C1 segment of cervical spinal cord (tissue), 14 donors: ENCODE data around the gene SPC24.

ENCODE experiments used
- DNase-seq, 14 donors: peaks; one replicate each; lab custom pipeline; 2025; lab: John Stamatoyannopoulos, UW

The SPC24 gene, protein sequence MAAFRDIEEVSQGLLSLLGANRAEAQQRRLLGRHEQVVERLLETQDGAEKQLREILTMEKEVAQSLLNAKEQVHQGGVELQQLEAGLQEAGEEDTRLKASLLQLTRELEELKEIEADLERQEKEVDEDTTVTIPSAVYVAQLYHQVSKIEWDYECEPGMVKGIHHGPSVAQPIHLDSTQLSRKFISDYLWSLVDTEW

DNA sequence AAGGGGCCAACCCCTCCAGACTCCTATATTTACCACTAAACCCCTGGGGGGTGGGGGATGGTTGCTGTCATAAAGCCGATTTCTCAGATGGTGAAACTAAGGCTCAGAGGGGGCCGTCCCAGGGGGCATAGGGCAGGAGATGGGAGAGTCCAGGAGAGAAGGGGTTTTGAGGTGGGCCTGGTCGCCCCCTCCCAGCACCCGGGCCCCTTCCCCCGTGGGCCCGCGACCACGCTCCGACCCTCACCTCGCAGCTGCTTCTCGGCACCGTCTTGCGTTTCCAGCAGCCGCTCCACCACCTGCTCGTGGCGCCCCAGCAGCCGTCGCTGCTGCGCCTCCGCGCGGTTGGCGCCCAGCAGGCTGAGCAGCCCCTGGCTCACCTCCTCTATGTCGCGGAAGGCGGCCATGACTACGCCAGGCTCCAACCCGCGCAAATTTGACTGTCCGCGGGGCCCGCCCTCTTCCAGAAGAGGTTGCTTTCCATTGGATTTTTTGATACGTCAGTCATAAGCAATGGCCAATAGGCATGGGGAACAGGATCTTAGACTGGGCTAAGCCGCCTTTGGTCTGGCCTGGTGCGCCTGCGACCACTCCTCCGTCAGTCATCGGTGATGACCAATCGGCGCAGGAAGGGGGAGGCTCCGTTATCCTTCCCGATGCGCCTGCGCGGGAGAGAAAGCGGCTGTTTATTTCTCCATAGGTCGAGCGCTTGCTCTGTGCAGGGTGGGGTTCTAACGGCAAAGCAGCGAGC lies at the start of gene SPC24:
Gene SPC24, minus strand, starts transcription at position 410 of the 748 bp plus-strand sequence. Its CDS starts 6 bp downstream, at position 404.
- DNase-seq = peak; percentile 55 to 98 (median 92)

- DNase-seq = no peak
These were observed 49.4 kb upstream of the SPC24 start for GRCh38 chr19:11204943-11205349.

DNA sequence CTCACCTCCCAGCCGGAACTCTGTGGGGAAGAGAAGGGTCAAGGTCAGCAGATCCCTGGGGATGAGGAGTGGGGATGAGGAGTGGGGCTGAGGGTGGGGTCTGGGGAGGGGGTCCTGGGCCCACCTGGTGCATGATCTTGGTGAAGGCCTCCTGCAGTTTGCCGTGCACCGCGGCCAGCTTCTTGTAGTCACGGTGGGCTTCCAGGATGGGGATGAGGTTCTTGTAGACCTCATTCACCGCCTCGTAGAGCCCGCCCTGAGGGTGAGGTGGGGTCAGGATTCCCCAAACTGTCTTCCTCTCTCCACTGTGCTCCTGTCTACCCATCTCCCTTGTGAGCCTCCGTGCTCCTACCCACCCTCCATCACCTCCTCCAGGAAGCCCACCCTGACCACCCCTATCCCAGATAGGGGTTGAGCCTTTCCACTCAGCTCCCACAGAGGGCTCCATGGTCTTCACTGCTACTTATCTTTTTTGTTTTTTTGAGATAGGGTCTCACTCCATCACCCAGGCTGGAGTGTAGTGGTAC lies 48.6 kb upstream of the SPC24 start:
- no peak for DNase-seq

DNA sequence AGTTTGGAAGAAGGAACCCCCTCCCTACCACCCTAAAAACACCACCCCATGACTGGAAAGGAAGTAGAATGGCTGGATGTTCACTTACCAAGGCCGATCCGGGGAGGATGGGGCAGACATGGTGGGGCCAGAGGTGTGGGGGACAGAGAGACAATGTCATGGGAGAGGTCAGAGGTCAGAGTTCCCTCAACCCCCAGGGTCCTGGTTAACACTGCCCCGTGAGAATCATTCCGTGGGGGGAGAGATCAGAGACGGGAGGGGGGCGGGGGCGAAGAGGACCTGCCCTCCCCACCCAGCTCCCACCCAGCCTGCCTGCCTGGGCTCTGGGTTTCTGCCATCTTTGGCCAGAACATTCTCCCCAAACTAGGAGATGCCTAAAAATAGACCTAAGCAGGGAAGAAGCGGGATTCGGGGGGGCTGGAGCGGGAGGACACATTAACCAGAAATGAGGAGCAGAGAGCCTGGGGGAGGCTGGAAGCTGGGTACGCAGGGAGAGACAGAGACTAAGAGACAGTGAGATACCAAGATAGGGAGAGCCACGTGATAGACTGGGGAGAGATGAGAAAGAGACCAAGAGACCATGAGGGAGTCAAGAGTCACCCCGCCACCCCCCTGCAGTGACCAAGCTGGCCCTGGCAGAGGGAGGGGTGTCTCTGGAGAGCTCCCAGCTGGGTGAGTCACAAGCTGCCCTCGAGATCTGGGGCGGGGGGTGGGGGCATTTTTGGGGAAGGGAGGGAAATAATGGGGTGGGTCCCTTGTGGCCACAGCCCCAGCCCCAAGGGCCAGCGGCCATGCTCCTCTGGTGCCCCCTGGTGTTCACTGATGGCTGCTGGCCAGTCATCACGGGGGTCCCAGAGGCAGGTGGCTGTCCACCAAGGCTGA lies 47.9 kb upstream of the SPC24 start:
- peak in 11 of 14 donors; percentile 16 to 84 (median 42) for DNase-seq

DNA sequence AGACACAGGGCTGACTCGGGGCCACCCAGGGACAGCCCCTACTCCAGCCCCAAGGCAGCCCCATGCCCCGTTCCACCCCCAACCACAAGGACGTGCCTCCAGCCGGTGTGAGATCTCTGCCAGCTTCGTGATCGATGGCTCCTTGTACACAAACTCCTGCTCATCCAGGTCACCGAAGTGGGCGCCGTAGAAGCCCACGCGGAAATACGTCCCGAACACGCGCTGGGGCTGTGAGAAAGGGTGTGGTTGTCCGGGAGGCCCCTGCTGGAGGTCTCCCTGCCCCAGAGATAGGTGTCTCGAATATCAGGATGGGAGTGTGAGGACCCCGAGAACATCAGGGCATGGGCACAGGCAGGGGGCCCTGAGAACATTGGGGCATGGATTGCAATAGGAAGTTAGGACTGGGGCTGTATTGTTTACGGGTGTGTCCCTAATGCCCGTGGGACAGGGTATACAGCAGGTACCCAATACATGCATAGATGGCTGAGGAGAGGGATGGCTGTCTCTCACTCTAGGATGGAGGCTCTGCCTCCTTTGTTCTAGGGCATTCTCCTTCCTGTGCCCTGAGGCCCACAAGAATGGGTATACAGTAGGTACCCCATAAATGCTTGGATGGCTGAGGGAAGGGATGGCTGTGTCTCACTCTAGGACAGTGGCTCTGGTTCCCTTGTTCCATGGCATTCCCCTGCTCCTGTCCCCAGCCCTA lies 47.1 kb upstream of the SPC24 start:
- no peak for DNase-seq

GRCh38 chr19:11201791-11202190 lies 46.2 kb upstream of the SPC24 start:
- no peak for DNase-seq

GRCh38 chr19:11200931-11201330 lies 45.3 kb upstream of the SPC24 start:
- no peak for DNase-seq

GRCh38 chr19:11200015-11200574 lies 44.5 kb upstream of the SPC24 start:
- no peak for DNase-seq

DNA sequence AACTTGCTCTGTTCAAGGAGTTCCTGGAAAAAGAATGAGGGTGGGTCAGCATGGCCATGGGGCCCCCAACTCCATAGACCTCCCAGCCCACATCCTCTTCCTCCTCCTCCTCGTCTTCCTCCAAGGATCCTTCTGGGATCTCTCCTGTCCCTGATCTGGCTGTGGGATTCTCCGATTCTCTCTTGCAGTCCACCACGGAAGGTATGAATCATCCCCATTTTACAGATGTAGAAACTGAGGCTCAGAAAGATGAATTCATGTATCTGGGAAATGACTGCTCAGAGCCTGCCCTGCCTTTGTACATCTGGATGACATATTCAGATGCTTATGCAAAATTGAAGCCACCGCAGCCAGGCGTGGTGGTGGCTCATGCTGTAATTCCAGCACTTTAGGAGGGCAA lies 43.9 kb upstream of the SPC24 start:
- no peak for DNase-seq

- no peak for DNase-seq
These were observed 43.3 kb upstream of the SPC24 start for GRCh38 chr19:11198769-11199424.

GRCh38 chr19:11198175-11198534 lies 42.6 kb upstream of the SPC24 start:
- DNase-seq = no peak

DNA sequence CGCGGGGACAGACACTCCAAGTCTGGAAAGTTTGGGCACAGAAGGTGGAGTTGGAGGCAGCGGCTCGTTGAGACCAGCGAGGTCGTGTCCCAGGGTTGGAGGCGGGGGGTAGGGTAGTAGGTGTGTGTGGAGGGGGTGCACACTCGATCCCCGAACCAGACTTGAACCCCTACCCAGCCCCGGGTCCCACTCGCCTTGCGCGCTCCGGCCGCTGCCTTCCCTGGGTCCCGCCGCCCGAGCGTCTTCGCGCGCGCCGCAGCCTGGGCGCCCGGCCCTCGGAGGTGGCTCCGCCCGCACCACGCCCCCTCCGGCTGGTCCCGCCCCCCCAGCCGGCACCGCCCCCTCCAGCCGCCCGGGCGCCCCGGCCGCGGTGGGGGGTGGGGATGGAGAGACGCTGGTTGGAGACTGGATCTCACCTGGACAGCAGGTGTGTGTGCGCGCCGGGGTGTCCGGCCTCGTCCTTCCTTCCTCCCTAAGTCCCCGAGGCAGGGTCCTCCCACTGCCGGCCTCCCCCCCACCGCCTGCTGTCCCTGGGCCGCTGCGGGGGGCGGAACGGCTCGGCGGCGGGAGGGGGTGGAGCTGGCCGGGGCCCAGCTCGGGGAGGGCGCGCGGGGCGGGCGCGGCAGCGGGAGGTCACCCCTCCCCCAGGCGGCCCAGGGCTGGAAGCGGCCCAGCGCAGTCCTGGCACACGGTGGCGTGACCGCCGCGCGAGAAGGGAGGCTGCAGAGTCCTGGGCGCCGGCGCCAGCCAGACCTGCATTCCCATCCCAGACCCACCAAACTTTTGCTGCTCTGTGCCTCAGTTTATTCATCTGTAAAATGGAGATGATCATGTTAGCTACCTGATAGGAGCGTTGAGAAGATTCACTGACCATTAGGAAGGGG lies 42.0 kb upstream of the SPC24 start, which contains the start of gene KANK2:
Gene KANK2, minus strand, starts transcription at position 255 of the 884 bp plus-strand sequence. CDS start 3,034 bp downstream, outside the sequence.
- peak in 13 of 14 donors; percentile 25 to 87 (median 68) for DNase-seq

- peak in 1 of 14 donors; percentile 38 for DNase-seq
These were observed 41.1 kb upstream of the SPC24 start for GRCh38 chr19:11196406-11197287.

DNA sequence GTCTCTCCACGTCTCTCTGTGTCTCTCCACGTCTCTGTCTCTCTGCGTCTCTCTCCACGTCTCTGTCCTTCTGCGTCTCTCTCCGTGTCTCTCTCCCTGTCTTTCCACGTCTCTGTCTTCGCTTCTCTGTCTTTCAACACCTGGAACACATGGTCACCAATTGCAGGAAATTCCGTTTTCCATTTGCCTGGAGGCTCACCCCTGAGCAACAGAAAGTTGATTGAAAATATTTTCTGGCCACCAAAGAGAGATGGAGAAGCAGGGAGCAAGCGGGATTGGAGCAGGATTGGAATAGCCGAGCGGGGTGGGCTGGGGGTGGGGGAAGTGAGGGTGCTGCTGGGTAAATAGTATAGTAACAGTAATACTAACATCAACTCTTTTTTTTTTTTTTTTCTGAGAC lies 40.1 kb upstream of the SPC24 start:
- no peak for DNase-seq

- DNase-seq = no peak
These were observed 39.3 kb upstream of the SPC24 start for GRCh38 chr19:11194656-11195558.

DNA sequence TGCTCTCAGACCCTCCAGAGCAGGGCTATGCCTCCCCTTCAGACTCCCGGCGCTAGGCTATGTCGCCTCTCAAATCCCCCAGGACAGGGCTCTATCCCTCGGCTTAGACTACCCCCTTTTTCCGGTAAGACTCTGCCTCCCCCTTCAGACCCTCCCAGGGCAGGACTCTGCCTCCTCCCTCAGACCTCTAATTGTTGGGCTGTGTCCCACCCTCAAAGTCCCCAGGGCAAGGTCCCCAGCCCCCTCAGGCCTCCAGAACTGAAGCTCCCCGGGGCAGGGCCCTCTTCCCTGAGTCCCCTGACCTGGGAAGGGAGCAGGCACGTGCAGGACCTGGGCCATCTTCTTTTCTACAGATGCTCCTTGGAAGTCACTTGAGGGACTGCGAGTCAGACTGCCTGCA lies 38.6 kb upstream of the SPC24 start:
- no peak for DNase-seq
